ENCODE data around the gene CRISP2. TPM values are rescaled to one million over a fixed set of nuclear protein-coding genes. Genes with fewer than 3 reads are reported as not detected.
A peak's percentile ranks its signal among the peaks of the same experiment; 100 is the strongest.

The CRISP2 gene
- 0.50 and 0.63 TPM in 2 replicates for total RNA-seq (2014; rRNA removed; shearing (Covaris generic))
- polyA plus RNA-seq (2016; fragmentation: Nextera tagmentation; extraction: Ambion mirVana), result 1.1 and 1.2 TPM in 2 replicates
- long read RNA-seq, result 0 reads

GRCh38 chr6:49713346-49713745, at the start of gene CRISP2:
CRISP2 (minus strand) TSS chr6:49713543; CDS start chr6:49709196, 4,347 bp downstream.
- Histone ChIP-seq H3K36me3 (ENCODE audit: insufficient read depth) (no peaks in the 10 kb centered on the region), H3K27me3 (ENCODE audit: insufficient read depth) (peaks cover 3% of the 10 kb centered on the region; the same call in 1 of the 2 replicates), H3K4me2 (peak within 1 kb of the TSS; percentile 72), H3F3A (replicated peaks; ENCODE audit: low read depth) (no peaks in the 10 kb centered on the region), H3K9me2 (ENCODE audit: insufficient read depth) (peaks cover 11% of the 10 kb centered on the region; the same call in 1 of the 2 replicates), H2AFZ (peak within 1 kb of the TSS; percentile 87), H3K27ac (ENCODE audit: low read depth) (no peak within 1 kb of the TSS), H3K4me1 (ENCODE audit: insufficient read depth) (no peaks in the 10 kb centered on the region), H3K79me2 (replicated peaks; ENCODE audit: insufficient read depth) (no peaks in the 10 kb centered on the region), H4K20me1 (replicated peaks; ENCODE audit: insufficient read depth) (no peaks in the 10 kb centered on the region), H3K4me3 (peak within 1 kb of the TSS; percentile 51)
- DNase-seq (ENCODE audit: low spot score), result peak; percentile 81
- Mint-ChIP-seq H3K4me3 (no peak within 1 kb of the TSS), H3K9me3 (peaks cover 13% of the 10 kb centered on the region), H3K36me3 (ENCODE audit: low read depth) (peaks cover 12% of the 10 kb centered on the region; the same call in 2 of the 3 replicates), H3K27me3 (ENCODE audit: insufficient read depth, low read depth, poor library complexity) (peaks cover 1% of the 10 kb centered on the region), H3K27ac (no peak within 1 kb of the TSS), H3K4me1 (no peaks in the 10 kb centered on the region)
- TF ChIP-seq EZH2phosphoT487 (IDR thresholded peaks at IDR 0.05; ENCODE audit: unreplicated experiment) (no peak), ETS1 (IDR thresholded peaks at IDR 0.05) (no peak), POLR2AphosphoS5 (IDR thresholded peaks at IDR 0.05; ENCODE audit: low read depth) (no peak), JUNB (IDR thresholded peaks at IDR 0.05; ENCODE audit: unreplicated experiment) (no peak), ZNF462 (CRISPR knock-in tag; IDR thresholded peaks at IDR 0.05) (no peak), NANOG (IDR thresholded peaks at IDR 0.05; ENCODE audit: borderline replicate concordance) (no peak), CREB1 (CRISPR knock-in tag; IDR thresholded peaks at IDR 0.05; ENCODE audit: low read depth) (no peak), STAT1 (IDR thresholded peaks at IDR 0.05; ENCODE audit: unreplicated experiment) (no peak), ZNF331 (CRISPR knock-in tag; IDR thresholded peaks at IDR 0.05; ENCODE audit: low read depth) (no peak)
- peak; percentile 96 for ATAC-seq
